ENCODE measurements around the gene UBAC1.
"Not testable (repeated sequence)": the region's sequence is repeated elsewhere in the genome, so short reads cannot be mapped to it uniquely, and the experiment has no call there.

UBAC1 gene

GRCh38 chr9:135960411-135961276 lies 529 bp downstream of the UBAC1 start:
- no peak for DNase-seq (ENCODE audit: extremely low read depth in 1 of 2, low read depth in 1 of 2)

GRCh38 chr9:135959814-135960213 lies 1.4 kb downstream of the UBAC1 start:
- DNase-seq (ENCODE audit: extremely low read depth in 1 of 2, low read depth in 1 of 2) = no peak

- no peak for DNase-seq (ENCODE audit: extremely low read depth in 1 of 2, low read depth in 1 of 2)
Measured at GRCh38 chr9:135958485-135958884, 2.7 kb downstream of the UBAC1 start.

- DNase-seq (ENCODE audit: extremely low read depth in 1 of 2, low read depth in 1 of 2) = no peak
Measured at GRCh38 chr9:135957431-135957830, 3.7 kb downstream of the UBAC1 start.

- no peak for DNase-seq (ENCODE audit: extremely low read depth in 1 of 2, low read depth in 1 of 2)
Measured at GRCh38 chr9:135956802-135957174, 4.4 kb downstream of the UBAC1 start.

- DNase-seq (ENCODE audit: extremely low read depth in 1 of 2, low read depth in 1 of 2) = no peak
Measured at GRCh38 chr9:135955934-135956801, 5.0 kb downstream of the UBAC1 start.

- no peak for DNase-seq (ENCODE audit: extremely low read depth in 1 of 2, low read depth in 1 of 2)
Measured at GRCh38 chr9:135952664-135953206, 8.4 kb downstream of the UBAC1 start.

- no peak for DNase-seq (ENCODE audit: extremely low read depth in 1 of 2, low read depth in 1 of 2)
Measured at GRCh38 chr9:135951889-135952663, 9.1 kb downstream of the UBAC1 start.

GRCh38 chr9:135951310-135951709 lies 9.9 kb downstream of the UBAC1 start:
- DNase-seq (ENCODE audit: extremely low read depth in 1 of 2, low read depth in 1 of 2) = not testable (repeated sequence)

GRCh38 chr9:135950841-135951240 lies 10.3 kb downstream of the UBAC1 start:
- DNase-seq (ENCODE audit: extremely low read depth in 1 of 2, low read depth in 1 of 2) = not testable (repeated sequence)

- no peak for DNase-seq (ENCODE audit: extremely low read depth in 1 of 2, low read depth in 1 of 2)
Measured at GRCh38 chr9:135950135-135950682, 11.0 kb downstream of the UBAC1 start.

- DNase-seq (ENCODE audit: extremely low read depth in 1 of 2, low read depth in 1 of 2) = no peak
Measured at GRCh38 chr9:135949501-135950134, 11.6 kb downstream of the UBAC1 start.

GRCh38 chr9:135948968-135949367 lies 12.2 kb downstream of the UBAC1 start:
- no peak for DNase-seq (ENCODE audit: extremely low read depth in 1 of 2, low read depth in 1 of 2)

- DNase-seq (ENCODE audit: extremely low read depth in 1 of 2, low read depth in 1 of 2) = no peak
Measured at GRCh38 chr9:135948446-135948845, 12.7 kb downstream of the UBAC1 start.

- DNase-seq (ENCODE audit: extremely low read depth in 1 of 2, low read depth in 1 of 2) = no peak
Measured at GRCh38 chr9:135947582-135947981, 13.6 kb downstream of the UBAC1 start.

GRCh38 chr9:135947105-135947504 lies 14.1 kb downstream of the UBAC1 start:
- DNase-seq (ENCODE audit: extremely low read depth in 1 of 2, low read depth in 1 of 2) = not testable (repeated sequence)

GRCh38 chr9:135946392-135946994 lies 14.7 kb downstream of the UBAC1 start:
- DNase-seq (ENCODE audit: extremely low read depth in 1 of 2, low read depth in 1 of 2) = no peak

- DNase-seq (ENCODE audit: extremely low read depth in 1 of 2, low read depth in 1 of 2) = no peak
Measured at GRCh38 chr9:135945969-135946368, 15.2 kb downstream of the UBAC1 start.

GRCh38 chr9:135944444-135945252 lies 16.5 kb downstream of the UBAC1 start:
- no peak for DNase-seq (ENCODE audit: extremely low read depth in 1 of 2, low read depth in 1 of 2)
